T-helper 22 cell (primary cell): ENCODE measurements around the gene TCAF2.
"Not testable (repeated sequence)": the region's sequence is repeated elsewhere in the genome, so short reads cannot be mapped to it uniquely, and the experiment has no call there.

ENCODE experiments used
- DNase-seq: peaks from one replicate; pipeline ENCODE4 v3.0.0-alpha.2; 2020; ENCODE audit warnings: low read depth

The TCAF2 gene

GRCh38 chr7:143620646-143621045, at the start of gene TCAF2:
Gene TCAF2 (plus strand): TSS chr7:143620974.
- DNase-seq, result not testable (repeated sequence)

- DNase-seq, result not testable (repeated sequence)
Measured at GRCh38 chr7:143571501-143571900, 49.3 kb upstream of the TCAF2 start, which contains the start of gene CTAGE15. Gene CTAGE15 (plus strand): TSS chr7:143571801. CDS start chr7:143571818, 17 bp downstream.

DNA sequence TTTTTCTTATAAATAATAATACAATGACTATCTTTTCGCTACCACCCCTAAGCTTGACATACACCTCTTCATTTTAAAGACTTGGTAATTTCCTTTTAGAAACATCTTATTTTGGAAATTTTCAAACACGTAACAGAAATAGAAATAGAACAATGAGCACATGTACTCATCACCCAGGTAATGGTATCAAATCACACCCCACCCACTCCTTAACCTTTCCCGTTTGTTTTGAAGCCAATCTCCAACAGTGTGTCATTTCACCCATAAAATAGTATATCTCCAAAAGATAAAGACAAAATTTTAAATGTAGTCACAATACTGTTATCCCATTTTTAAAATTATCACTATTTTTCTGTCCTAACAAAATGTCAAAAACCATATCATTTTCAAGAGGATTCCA, 32.6 kb upstream of the TCAF2 start:
- not testable (repeated sequence) for DNase-seq

DNA sequence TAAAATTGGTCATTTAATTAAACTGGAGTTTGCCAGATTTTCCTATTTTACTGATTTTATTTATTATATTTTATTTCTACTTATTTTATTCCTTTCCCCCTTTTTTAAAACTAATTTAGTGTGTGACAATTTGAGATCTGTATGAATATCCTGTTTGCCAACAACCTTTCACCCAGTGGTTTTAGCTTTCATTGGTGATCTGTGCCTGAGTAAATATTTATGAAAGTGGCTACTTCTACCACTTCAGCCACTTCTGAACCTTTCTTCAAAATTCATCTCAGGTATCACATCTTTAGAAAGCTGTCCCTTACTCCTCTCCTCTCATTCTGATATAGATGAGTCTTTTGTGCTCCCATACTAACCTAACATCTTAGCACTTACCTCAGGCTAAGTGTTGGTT, 30.9 kb upstream of the TCAF2 start:
- not testable (repeated sequence) for DNase-seq

GRCh38 chr7:143598086-143598485, 22.7 kb upstream of the TCAF2 start:
- not testable (repeated sequence) for DNase-seq

DNA sequence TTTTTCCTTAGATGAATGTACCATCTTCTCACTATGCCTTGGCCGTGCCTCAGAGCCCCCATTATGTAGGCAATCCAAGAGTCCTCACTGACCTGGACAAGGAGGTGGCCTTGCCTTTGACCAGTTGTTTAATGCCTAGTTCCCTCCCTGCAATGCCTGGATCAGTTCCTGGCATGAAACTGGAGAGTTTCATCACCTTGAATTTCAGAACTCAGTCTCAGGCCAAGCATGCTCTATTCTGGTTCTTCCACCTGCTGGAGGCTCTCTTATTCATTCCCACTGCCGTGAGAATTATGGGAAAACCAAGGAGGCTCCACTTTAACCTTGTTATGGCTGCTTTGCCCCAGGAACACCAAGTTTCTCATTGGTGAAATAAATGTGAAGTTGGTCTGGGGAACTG, 17.2 kb upstream of the TCAF2 start:
- DNase-seq, result not testable (repeated sequence)

DNA sequence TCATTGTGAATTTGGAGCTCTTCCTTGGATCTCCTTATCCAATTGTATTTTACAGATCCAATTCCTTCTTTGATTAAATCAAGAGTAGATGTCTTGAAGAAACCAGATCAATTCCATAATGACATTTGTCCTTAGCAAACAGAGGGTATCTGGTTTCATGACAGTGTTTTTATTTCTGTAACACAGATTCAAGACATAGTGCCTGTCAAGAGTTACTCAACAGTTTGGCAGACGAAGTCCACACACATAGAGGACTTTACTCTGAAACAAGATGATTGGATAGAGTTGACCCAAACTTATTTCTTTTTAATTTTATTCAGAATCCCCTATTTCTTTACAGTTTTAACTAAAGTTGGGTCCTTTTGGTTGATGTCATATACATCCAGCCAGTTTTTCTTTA, 14.7 kb upstream of the TCAF2 start:
- DNase-seq, result not testable (repeated sequence)

- DNase-seq, result not testable (repeated sequence)
Measured at GRCh38 chr7:143615545-143615944, 5.2 kb upstream of the TCAF2 start.

GRCh38 chr7:143617204-143617603, 3.6 kb upstream of the TCAF2 start:
- not testable (repeated sequence) for DNase-seq

DNA sequence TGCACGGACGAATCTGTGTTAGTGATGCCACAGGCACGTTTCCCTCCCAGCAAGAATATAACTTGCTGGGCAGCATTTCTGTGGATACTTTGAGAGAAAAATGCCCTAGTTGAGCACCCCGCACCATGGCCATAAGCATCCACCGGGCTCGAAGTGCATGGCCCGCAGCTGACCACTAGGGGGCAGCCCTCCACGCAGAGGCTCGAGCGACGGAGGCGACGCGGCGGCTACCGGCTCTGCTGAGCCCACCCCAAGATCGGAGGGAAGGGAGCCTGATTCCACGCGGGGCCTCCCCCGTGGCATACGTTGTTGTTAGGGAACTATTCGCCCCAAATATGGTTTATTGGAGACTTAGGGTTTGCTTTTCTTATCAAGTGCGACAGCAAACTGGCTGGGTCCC, 716 bp upstream of the TCAF2 start:
- DNase-seq, result not testable (repeated sequence)

- DNase-seq, result not testable (repeated sequence)
Measured at GRCh38 chr7:143621175-143621574, 401 bp downstream of the TCAF2 start.

DNA sequence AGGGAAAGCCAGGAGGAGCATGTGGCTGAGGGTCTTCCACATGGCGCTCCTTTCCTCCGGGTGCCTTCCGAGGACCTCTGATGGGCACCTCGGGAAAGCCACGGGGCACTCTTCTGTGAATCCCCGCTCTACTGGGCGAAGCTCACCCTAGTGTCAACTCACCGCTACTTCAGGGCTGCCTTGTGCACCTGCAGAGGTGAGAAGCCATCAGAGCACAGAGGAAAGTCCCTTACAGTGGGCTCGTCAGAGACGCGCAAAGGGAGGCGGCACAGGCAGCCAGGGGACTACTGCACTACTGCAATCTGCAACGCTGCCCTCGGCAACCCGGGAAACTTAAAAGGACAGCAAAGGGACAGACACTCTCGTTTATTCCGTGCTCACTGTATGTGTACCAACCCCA, 1.4 kb downstream of the TCAF2 start:
- DNase-seq, result not testable (repeated sequence)

DNA sequence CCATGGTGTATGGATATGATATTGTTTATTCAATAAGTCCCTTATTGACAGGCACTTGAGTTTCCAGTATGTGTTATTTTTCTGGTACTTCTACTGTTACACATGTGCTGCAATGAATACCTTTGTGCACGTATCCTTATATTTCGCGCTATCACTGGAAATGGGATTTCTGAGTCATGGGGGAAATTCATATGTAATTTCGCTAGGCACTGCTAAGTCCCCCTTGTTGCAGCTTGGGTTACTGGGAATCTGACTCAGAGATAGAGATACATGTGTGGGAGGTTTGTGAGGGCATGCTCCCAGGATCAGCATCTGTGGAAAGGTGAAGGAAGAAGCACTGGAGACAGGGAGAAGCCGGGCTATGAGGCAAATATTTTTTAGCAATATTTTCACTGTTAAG, 9.9 kb downstream of the TCAF2 start:
- DNase-seq, result not testable (repeated sequence)

GRCh38 chr7:143632506-143632905, 11.7 kb downstream of the TCAF2 start:
- DNase-seq, result not testable (repeated sequence)

- DNase-seq, result not testable (repeated sequence)
Measured at GRCh38 chr7:143633013-143633618, 12.3 kb downstream of the TCAF2 start.

DNA sequence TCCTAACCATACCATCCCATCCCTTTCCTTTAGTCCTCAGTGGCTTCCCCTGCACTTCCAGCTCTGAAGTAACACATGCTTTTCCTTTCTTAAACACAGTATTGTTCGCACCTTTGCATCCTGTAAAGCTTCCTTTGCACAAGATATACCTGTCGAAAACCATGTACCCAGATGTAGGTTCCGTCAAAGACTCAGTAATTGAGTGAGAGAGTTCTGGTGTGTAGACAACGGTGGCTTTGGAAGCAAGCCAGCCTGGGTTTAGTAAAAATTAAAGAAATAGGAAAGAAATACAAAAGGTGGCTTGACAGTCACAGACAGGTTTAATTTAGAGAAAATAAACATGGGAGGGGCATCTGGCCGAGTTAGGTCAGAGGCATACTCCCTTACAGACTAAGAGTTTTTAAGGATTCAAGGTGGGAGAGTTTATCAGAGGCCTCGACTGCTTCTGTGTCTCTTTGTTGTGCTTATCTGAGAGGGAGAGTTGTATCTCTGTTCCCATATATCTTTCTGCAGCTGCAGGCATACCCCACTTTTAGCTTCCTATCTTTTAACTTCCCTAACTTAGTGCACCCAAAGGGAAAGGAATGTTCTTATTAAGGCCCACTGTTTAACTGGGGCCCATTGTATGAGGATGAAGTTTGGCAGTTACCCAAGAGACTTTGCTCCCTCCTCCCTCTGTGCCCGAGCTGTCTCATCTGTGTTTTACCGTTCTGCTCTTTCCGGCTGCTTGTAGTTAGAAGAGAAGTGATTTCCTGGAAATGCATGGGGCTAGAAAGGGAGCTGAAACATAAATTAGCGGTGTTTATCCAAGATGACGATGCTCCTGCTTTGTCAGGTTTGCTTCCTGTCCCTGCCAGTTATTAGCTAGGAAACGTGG, 14.8 kb downstream of the TCAF2 start:
- not testable (repeated sequence) for DNase-seq

DNA sequence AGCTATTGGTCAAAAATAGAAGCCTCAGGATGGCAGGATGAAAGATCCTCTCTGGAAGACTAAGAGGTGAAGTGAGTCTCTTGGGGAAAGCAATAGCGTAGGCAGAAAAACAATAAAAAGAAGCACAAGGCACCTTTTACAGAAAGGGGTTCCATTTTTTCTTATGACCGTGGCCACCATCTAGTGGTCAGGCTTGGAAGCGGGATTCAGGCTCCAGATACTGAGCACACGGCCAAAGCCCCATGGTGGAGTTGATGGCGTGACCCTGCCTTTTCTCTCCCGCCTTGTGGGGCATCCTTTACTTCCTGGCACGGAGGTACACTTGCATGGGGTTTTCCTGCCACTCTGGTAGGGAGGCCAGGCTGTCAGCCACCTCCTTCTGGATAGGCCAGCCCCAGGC, 18.6 kb downstream of the TCAF2 start:
- not testable (repeated sequence) for DNase-seq

DNA sequence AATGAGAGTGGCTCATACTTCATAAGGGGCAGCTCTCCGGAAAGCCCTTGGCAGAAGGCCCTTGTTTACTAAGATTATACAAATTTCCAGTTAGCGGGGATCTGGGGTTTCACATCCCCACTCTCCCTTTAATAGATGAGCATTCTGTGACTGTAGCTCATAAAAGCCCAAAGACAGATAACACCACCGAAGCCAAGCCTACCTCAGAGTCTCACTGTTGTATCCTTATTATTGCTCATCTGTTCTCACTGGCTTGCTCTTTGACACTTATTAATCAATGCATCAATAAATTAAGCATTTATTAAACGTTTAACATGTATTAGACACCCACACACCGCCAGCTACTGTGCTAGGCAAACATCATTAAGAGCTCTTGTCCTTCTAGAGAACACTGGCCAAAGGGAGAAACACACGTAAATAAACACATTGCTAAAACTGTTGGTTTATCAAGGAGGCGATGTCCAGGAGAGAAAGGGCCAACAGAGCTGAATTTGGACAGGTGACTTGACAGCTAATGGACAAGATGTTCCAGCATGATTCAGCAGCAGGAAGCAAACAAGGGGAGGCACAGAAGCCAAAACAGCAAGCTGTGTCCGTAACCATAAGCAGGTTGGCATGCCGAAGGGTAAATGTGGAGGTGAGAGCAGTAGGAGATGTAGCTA, 19.9 kb downstream of the TCAF2 start:
- not testable (repeated sequence) for DNase-seq

DNA sequence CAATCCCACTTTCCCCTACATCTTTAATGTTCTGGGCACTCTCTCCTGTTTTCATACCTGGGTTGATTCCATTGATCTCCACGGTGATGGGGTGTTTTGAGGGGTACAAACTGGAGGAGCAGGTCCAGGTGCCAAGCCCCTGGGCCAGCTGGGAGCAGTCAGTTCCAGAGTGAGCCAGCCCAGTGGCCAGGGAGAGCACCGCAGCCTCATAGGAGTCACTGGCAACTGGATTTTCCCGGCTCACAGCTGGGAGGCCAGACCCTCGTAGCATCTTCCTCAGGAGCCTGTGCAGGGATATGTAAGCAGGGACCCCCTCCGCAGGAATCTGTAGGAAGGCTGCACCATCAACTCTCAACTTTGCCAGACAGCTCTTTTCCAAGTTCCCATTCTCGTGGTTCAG, 25.8 kb downstream of the TCAF2 start:
- DNase-seq, result not testable (repeated sequence)

GRCh38 chr7:143649902-143650301, 29.1 kb downstream of the TCAF2 start:
- DNase-seq, result not testable (repeated sequence)

DNA sequence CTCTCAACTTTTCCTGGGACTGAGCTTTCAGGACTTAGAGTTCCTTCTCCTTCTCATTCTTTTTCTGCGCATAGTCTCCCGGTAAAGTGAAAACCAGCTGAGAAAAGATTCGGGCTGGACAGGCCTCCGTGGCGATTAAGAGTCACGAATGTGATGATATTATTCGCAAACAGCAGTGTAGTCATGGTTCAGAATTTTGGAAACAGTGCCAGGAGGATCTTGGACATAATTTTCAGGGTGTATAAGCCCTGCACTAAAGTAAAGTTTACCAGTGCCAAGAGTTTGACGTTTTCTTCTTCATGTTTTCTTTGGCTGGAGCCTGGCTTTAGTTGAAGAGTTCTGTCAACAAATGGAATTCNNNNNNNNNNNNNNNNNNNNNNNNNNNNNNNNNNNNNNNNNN, 29.7 kb downstream of the TCAF2 start:
- not testable (repeated sequence) for DNase-seq
